Measurements from ENCODE around the gene STK39.
"Not testable (repeated sequence)": the region's sequence is repeated elsewhere in the genome, so short reads cannot be mapped to it uniquely, and the experiment has no call there.

Gene STK39

DNA sequence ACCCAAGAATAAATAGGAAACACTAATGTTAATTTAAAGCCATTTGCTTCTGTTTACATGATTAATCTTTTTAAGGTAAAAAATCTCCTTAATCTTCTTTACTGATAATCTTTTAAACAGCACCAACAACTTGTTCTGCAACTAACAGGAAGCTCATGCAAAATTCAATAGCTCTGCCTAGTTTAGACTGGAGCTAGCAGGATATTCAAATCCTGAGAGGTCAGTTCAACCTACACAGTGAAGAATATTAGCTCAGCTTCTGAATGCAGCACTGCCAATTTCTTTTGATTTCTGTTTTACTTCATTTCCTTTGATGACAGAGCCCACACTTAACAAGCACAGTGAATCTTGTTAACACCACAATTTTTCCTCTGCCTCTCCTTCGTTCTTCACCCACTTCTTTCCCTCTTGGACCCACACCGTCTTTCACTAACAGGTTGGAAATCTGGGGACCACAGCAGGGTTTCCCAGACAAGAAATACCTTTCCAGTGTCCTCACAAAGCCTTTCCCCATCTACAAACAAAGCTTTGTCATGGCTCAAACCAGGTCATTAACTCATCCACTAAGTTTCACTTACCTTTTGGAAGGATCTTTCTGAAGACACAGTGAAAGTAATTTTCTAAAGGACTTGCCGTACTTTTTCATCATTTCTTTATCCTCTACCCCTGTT lies 109.8 kb downstream of the STK39 start:
- no peak for DNase-seq (ENCODE audit: low read depth in 2 of 2)

GRCh38 chr2:168136392-168136977 lies 110.9 kb downstream of the STK39 start:
- DNase-seq (ENCODE audit: low read depth in 2 of 2) = no peak

DNA sequence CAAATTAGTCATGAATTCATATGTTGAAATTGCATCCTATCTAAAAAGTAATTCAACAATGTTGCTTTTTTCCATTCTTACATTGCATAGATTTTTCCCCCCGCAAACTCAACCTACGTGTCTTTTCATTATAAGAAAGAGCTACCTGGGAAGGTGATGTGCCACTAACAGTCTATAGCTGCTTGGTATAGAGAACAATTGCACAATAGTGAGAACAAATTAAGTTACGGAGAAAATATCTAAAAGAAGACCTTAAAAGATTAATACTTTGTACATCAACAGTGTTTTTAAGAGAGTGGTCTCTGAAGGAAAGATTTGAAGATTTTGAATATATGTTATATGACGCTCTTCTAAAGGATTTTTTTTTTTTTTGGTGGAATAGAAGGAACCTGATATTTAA lies 111.8 kb downstream of the STK39 start:
- no peak for DNase-seq (ENCODE audit: low read depth in 2 of 2)

GRCh38 chr2:168135121-168135520 lies 112.3 kb downstream of the STK39 start:
- DNase-seq (ENCODE audit: low read depth in 2 of 2) = no peak

DNA sequence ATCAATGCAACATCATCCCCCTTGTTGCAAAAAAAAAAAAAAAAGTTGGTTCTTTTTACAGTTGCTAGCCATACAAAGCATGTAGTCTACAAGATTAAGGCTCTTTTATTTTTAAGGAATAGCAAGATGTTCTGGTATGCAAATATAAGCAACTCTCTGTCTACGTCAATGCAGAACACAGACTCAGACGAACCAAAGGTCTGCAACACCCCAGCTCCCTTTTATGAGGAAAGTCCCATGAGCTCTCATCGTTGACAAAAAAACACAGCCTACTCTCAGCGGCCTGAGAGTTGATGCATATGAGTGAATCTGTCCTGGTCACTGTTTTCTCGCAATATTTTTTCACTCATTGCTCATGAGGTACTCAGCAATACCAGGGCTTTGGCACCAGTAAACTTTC lies 112.9 kb downstream of the STK39 start:
- no peak for DNase-seq (ENCODE audit: low read depth in 2 of 2)

- DNase-seq (ENCODE audit: low read depth in 2 of 2) = no peak
These were observed 115.0 kb downstream of the STK39 start for GRCh38 chr2:168132389-168132788.

- DNase-seq (ENCODE audit: low read depth in 2 of 2) = no peak
These were observed 117.0 kb downstream of the STK39 start for GRCh38 chr2:168130346-168130745.

- DNase-seq (ENCODE audit: low read depth in 2 of 2) = no peak
These were observed 120.0 kb downstream of the STK39 start for GRCh38 chr2:168127371-168127770.

DNA sequence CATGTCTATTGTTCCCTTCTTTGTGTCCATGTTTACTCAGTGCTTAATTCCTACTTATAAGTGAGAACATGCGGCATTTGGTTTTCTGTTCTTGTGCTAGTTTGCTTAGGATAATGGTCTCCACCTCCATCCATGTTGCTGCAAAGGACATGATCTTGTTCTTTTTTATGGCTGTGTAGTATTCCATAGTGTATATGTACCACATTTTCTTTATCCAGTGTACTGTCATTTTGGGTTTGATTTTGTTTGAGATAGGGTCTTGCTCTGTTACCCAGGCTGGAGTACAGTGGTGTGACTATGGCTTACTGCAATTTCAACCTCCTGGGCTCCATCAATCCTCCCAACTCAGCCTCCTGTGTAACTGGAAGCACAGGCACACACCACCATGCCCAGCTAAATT lies 125.2 kb downstream of the STK39 start:
- DNase-seq (ENCODE audit: low read depth in 2 of 2) = not testable (repeated sequence)

DNA sequence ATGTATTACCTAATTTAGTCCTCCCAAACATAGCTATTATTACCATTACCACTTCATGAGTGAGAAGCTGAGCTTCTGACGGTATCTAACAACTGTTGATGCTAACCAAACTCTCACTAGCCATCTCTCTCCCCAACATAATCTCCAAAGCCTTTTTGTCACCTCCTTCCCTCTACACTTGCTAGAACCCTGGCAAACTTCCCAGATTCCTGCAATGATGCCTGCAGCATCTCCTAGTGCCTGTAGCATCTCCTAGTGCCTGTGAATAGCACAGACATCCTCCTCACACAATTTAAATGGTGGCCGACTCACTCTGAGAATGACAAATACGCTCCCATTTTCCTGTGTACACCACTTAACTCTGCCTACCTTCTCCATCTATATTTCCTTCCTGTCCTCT lies 126.7 kb downstream of the STK39 start:
- no peak for DNase-seq (ENCODE audit: low read depth in 2 of 2)

GRCh38 chr2:168120310-168120709 lies 127.1 kb downstream of the STK39 start:
- DNase-seq (ENCODE audit: low read depth in 2 of 2) = no peak

GRCh38 chr2:168119515-168120141 lies 127.8 kb downstream of the STK39 start:
- no peak for DNase-seq (ENCODE audit: low read depth in 2 of 2)

DNA sequence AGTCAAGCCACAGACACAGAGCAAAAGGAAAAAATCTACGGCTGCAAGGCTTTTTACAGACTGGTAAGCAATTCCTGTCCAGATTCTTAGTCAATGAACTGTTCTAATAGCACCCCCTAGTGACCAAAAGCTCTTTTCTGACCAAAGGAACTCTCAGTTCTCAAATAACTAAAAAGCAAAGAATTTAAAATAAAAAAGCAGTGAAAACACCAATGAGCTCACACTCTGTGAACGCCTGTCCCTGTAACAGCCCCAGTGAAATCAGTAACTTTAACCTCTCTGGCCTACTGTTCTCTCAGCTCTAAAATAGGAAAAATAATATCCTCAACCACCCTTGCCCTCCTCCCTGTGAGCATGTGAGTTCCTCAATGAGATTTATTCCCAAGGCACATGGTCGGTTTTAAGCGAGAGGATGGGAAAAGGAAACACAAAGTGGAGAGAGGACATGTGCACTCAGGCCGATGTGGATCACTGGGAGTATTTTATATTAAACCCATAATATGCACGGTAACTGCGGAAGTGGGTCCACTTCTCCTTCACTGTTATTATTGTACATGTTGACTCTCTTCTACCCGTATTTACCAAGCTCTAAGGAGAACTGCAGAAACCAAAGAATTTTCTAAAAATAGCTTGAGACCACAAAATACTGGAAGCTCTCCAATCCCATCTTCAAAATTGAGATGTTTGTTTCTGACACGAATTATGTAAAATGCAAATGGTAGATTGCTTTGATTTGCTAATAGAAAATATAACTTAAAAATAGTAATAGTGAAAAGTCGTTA lies 128.5 kb downstream of the STK39 start:
- DNase-seq (ENCODE audit: low read depth in 2 of 2) = no peak

DNA sequence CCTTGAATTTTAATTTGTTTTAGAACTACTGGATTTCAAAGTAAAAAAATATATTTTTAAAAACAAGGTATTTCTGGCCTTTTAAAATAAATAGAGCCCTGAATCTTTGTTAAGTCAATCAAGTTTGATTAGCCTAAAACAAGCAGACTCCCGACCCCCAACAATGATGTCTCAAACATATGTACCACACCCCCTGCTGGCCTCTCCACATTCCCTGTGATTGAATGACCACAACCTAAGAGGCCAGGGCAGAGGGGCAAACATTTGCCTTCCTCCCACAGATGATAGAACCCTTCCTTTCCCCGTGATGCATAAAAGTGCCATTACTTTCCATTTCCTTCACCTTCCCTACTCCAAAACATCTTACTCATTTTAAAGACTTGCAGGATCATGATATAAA lies 130.9 kb downstream of the STK39 start:
- no peak for DNase-seq (ENCODE audit: low read depth in 2 of 2)

GRCh38 chr2:168114619-168115018 lies 132.8 kb downstream of the STK39 start:
- no peak for DNase-seq (ENCODE audit: low read depth in 2 of 2)

- DNase-seq (ENCODE audit: low read depth in 2 of 2) = no peak
These were observed 133.4 kb downstream of the STK39 start for GRCh38 chr2:168114040-168114439.

DNA sequence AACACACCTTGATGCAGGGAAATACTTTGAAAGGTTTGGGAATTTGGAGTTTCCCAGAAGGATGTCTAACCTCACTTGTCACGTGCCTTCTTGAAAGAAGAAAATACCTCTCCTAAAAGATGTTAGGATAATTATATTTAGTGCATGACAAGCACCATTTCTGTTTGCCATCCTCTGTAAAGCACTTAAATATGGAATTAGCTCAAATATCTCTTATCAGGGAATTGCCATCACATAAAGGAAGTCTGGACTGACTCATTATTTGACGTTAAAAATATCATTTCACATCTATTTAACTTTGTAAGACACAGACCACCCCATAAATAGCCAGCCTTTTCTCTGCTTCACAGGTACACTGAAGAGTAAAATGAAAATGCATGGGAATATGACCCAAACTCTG lies 140.1 kb downstream of the STK39 start:
- DNase-seq (ENCODE audit: low read depth in 2 of 2) = no peak

- DNase-seq (ENCODE audit: low read depth in 2 of 2) = no peak
These were observed 142.2 kb downstream of the STK39 start for GRCh38 chr2:168105127-168105683.

DNA sequence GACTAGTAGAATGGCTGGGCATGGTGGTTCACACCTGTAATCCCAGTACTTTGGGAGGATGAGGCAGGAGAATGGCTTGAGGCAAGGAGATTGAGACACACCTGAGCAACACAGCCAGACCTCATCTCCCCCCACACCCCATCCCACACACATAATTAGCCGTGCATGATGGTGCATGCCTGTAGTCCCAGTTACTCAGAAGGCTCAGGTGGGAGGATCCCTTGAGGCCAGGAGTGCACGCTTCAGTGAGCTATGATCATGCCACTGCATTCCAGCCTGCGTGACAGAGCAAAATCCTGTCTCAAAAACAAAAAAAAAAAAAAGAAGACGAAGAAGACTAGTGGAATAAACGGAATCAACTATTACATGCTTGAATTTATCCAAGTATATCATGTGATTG lies 150.0 kb downstream of the STK39 start:
- no peak for DNase-seq (ENCODE audit: low read depth in 2 of 2)

GRCh38 chr2:168096158-168096557 lies 151.2 kb downstream of the STK39 start:
- no peak for DNase-seq (ENCODE audit: low read depth in 2 of 2)

DNA sequence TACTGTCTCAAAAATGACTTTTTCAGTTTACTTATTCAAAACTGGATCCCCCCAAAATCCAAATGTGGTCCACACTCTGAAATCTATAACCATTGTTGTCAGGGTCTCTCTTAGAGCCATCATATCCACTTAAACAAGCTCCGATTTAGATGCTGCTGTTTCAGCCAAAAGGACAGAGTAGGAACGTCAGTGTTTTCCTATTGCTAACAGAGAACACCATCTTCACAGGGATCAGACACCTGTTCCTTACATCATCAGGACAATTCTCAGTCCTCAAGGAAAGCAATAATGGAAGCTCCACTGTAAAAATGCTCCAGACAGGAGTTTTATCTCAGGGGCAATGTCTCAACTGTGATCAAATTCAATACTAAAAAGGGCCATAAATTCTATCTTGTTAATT lies 155.4 kb downstream of the STK39 start:
- no peak for DNase-seq (ENCODE audit: low read depth in 2 of 2)

DNA sequence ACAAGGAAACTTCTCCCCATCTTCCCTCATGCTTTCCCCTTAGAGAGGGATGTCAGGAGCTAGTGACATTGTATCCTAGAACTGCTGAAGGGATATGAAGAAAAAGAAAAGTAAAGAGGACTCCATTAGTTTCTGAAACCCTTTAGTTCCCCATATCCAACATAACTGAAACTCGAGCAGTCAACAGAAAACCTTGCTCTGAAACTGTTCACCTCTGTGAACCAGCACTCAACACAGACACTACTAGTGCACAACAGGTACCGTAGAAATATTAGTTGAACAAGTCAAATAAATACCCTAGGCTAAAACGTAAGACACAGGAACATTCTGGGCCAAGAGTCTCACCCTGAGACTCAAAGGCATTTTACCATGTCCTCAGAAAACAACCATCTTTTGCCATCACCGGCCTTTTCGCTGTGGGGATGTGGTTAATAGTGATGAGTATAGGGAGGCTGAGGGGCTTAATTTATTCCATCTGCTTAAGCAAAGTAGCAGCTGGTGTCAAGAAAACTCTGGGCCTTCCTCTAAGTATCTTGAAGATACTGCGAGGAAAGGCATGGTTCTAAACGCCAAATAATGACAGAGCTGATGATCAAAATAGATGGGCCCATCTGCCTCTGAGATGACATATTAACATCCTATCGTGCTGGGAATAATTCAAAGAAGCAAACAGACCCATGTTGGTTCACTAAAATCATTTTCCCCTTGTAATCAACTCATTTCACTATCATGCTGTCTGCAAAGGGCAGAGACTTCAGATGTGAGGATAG lies 156.8 kb downstream of the STK39 start:
- DNase-seq (ENCODE audit: low read depth in 2 of 2) = no peak

All from stimulated activated CD8-positive, alpha-beta memory T cell treated with anti-CD3 and anti-CD28 coated beads, Interleukin-15, amount 100 ng/mL, for 48 hours (primary cell).